A549 (cell line): ENCODE measurements around the gene MYLK3. TPM values are rescaled to one million over a fixed set of nuclear protein-coding genes. Genes with fewer than 3 reads are reported as not detected.

Experiments
- ATAC-seq, 2 experiments: fragments of 200-7000 bp in 1 of 2; fragments of >200 bp in 1 of 2; cut with Nextera tagmentation in 1 of 2; cut with Tn5 transposase in 1 of 2; 3 replicates each; pipeline versions ENCODE4 v1.8.0 to v1.9.1; 2018 to 2020; ENCODE audit warnings: mild to moderate bottlenecking in 1 of 2, moderate library complexity in 1 of 2
- CTCF ChIA-PET: fragments of 300-600 bp; sonication (Branson Sonifier 250); formaldehyde crosslinking; extraction: SDS; loops from one replicate; lab custom pipeline; 2021; ENCODE audit warnings: antibody characterized with exemption, inconsistent platforms; lab: Yijun Ruan, JAX
- POLR2A ChIA-PET: fragments of 350-600 bp; formaldehyde crosslinking; extraction: SDS; loops from one replicate; lab custom pipeline; 2021; ENCODE audit warnings: antibody characterized with exemption, inconsistent platforms; lab: Yijun Ruan, JAX
- DNase-seq, 2 experiments: peaks; one replicate each; pipeline versions ENCODE4 v3.0.0 to v3.0.0-alpha.2; 2011 to 2016; ENCODE audit warnings: low read depth in 1 of 2, low spot score in 1 of 2
- FAIRE-seq: peaks from 2 replicates; lab custom pipeline; 2011; peaks lifted over from hg19 to GRCh38; lab: Jason Lieb, UNC
- H3K27ac ChIP-seq, 2 experiments: fragments of >200 bp; sonication (Bioruptor Twin); formaldehyde crosslinking; 3 replicates each; pipeline ENCODE4 v1.5.1; 2016 to 2017
- H3K4me1 ChIP-seq: fragments of >200 bp; sonication (Bioruptor Twin); formaldehyde crosslinking; 3 replicates; pipeline ENCODE4 v1.6.1; 2016
- H3K4me2 ChIP-seq: fragments of >200 bp; sonication (Bioruptor Twin); formaldehyde crosslinking; 3 replicates; pipeline ENCODE4 v1.6.1; 2016
- H3K4me3 ChIP-seq: fragments of >200 bp; sonication (Bioruptor Twin); formaldehyde crosslinking; 3 replicates; pipeline ENCODE4 v1.5.1; 2016
- H3K9me3 ChIP-seq: fragments of >200 bp; sonication (Bioruptor Twin); formaldehyde crosslinking; 3 replicates; pipeline ENCODE4 v1.6.1; 2016
- CBX8 ChIP-seq: fragments of 200-600 bp; sonication (generic); IDR thresholded peaks from 2 replicates; pipeline ENCODE4 v1.6.1; 2016
- CHD4 ChIP-seq: fragments of 200-600 bp; sonication (generic); IDR thresholded peaks from 2 replicates; pipeline ENCODE4 v1.6.1; 2016; ENCODE audit warnings: antibody characterized with exemption, mild to moderate bottlenecking, borderline replicate concordance
- E2F6 ChIP-seq: IDR thresholded peaks from 2 replicates; pipeline ENCODE4 v1.6.1; 2012; ENCODE audit warnings: low read depth, borderline replicate concordance
- EP300 ChIP-seq, 2 experiments: fragments of >200 bp; sonication (Bioruptor Twin); formaldehyde crosslinking; IDR thresholded peaks; 2 replicates in 1 of 2; 3 replicates in 1 of 2; pipeline ENCODE4 v1.6.1; 2016 to 2017
- ESRRA ChIP-seq: fragments of 150-350 bp; IDR thresholded peaks from 2 replicates; pipeline ENCODE4 v1.6.1; 2014; ENCODE audit warnings: mild to moderate bottlenecking, low read length, borderline replicate concordance
- FOSB ChIP-seq: fragments of 250-450 bp; sonication (Bioruptor Pico); IDR thresholded peaks from 2 replicates; pipeline ENCODE4 v1.5.0; 2020; ENCODE audit warnings: mild to moderate bottlenecking, moderate library complexity
- FOXS1 ChIP-seq: fragments of 250-450 bp; sonication (Bioruptor Pico); IDR thresholded peaks from 2 replicates; pipeline ENCODE4 v1.5.0; 2020; ENCODE audit warnings: mild to moderate bottlenecking, moderate library complexity
- GATA3 ChIP-seq: IDR thresholded peaks from 2 replicates; pipeline ENCODE4 v1.6.1; 2012; ENCODE audit warnings: borderline replicate concordance
- HES2 ChIP-seq: fragments of >200 bp; sonication (Bioruptor Twin); formaldehyde crosslinking; IDR thresholded peaks from 2 replicates; pipeline ENCODE4 v1.6.1; 2016
- HEYL ChIP-seq: fragments of 250-450 bp; sonication (Bioruptor Pico); IDR thresholded peaks from 2 replicates; pipeline ENCODE4 v1.8.0; 2021; ENCODE audit warnings: mild to moderate bottlenecking, moderate library complexity
- HOXB5 ChIP-seq: fragments of 250-450 bp; sonication (Bioruptor Pico); IDR thresholded peaks from 2 replicates; pipeline ENCODE4 v1.5.0; 2020; ENCODE audit warnings: mild to moderate bottlenecking, moderate library complexity
- JUN ChIP-seq, 2 experiments: fragments of >200 bp; sonication (Bioruptor Twin); formaldehyde crosslinking; IDR thresholded peaks; 2 replicates in 1 of 2; 3 replicates in 1 of 2; pipeline ENCODE4 v1.6.1; 2016 to 2017
- KDM5A ChIP-seq: fragments of 200-600 bp; sonication (generic); IDR thresholded peaks from 2 replicates; pipeline ENCODE4 v1.6.1; 2016; ENCODE audit warnings: antibody characterized with exemption, mild to moderate bottlenecking
- MAFK ChIP-seq: fragments of 450-650 bp; IDR thresholded peaks from 2 replicates; pipeline ENCODE4 v1.6.1; 2014; ENCODE audit not compliant: partially characterized antibody
- MAX ChIP-seq: IDR thresholded peaks from 2 replicates; pipeline ENCODE4 v1.6.1; 2012
- MYC ChIP-seq: IDR thresholded peaks from 2 replicates; pipeline ENCODE4 v1.6.1; 2012; ENCODE audit warnings: mild to moderate bottlenecking, inconsistent platforms, low read length, improper control_type of control experiment, borderline replicate concordance
- NPAS2 ChIP-seq: fragments of 250-450 bp; sonication (Bioruptor Pico); IDR thresholded peaks from 2 replicates; pipeline ENCODE4 v1.8.0; 2022; ENCODE audit warnings: mild to moderate bottlenecking, moderate library complexity, borderline replicate concordance
- NR3C1 ChIP-seq: fragments of >200 bp; sonication (Bioruptor Twin); formaldehyde crosslinking; IDR thresholded peaks from 3 replicates; pipeline ENCODE4 v1.6.1; 2017
- PHF8 ChIP-seq: fragments of 200-600 bp; sonication (generic); IDR thresholded peaks from 2 replicates; pipeline ENCODE4 v1.6.1; 2016; ENCODE audit warnings: low read depth, mild to moderate bottlenecking, antibody characterized with exemption, moderate library complexity, borderline replicate concordance
- POLR2A ChIP-seq: IDR thresholded peaks from 2 replicates; pipeline ENCODE4 v1.6.1; 2012; ENCODE audit warnings: mild to moderate bottlenecking, low read length
- RFX5 ChIP-seq: fragments of 450-650 bp; IDR thresholded peaks from 2 replicates; pipeline ENCODE4 v1.7.1; 2014; ENCODE audit warnings: antibody characterized with exemption, mild to moderate bottlenecking, moderate library complexity
- RNF2 ChIP-seq: fragments of 200-600 bp; sonication (generic); IDR thresholded peaks from 2 replicates; pipeline ENCODE4 v1.6.1; 2016; ENCODE audit warnings: low read depth, mild to moderate bottlenecking, antibody characterized with exemption, moderate library complexity, borderline replicate concordance
- SMC3 ChIP-seq: fragments of >200 bp; sonication (Bioruptor Twin); formaldehyde crosslinking; IDR thresholded peaks from 3 replicates; pipeline ENCODE4 v1.6.1; 2018; ENCODE audit warnings: inconsistent platforms
- TFCP2L1 ChIP-seq: fragments of 250-450 bp; sonication (Bioruptor Pico); IDR thresholded peaks from 2 replicates; pipeline ENCODE4 v1.5.0; 2021; ENCODE audit warnings: mild to moderate bottlenecking
- USF2 ChIP-seq: fragments of 450-650 bp; IDR thresholded peaks from 2 replicates; pipeline ENCODE4 v1.6.1; 2014; ENCODE audit warnings: antibody characterized with exemption
- ZC3H11A ChIP-seq: fragments of 450-650 bp; IDR thresholded peaks from 2 replicates; pipeline ENCODE4 v1.6.1; 2014; ENCODE audit warnings: antibody characterized with exemption, mild to moderate bottlenecking
- ZFP36 ChIP-seq: fragments of 450-650 bp; IDR thresholded peaks from 2 replicates; pipeline ENCODE4 v1.6.1; 2014; ENCODE audit warnings: borderline replicate concordance; ENCODE audit not compliant: partially characterized antibody
- ZNF302 ChIP-seq: fragments of 250-450 bp; sonication (Bioruptor Pico); IDR thresholded peaks from 2 replicates; pipeline ENCODE4 v1.9.0; 2021; ENCODE audit warnings: inconsistent platforms, mild to moderate bottlenecking, moderate library complexity
- ZSCAN20 ChIP-seq: fragments of 250-450 bp; sonication (Bioruptor Pico); IDR thresholded peaks from 2 replicates; pipeline ENCODE4 v1.8.0; 2022; ENCODE audit warnings: mild to moderate bottlenecking, moderate library complexity
- WGBS: methylation state at CpG from one replicate; pipeline ENCODE4 v1.1.6; 2017; ENCODE audit errors: missing lambda C conversion rate; 5-methylcytosine and 5-hydroxymethylcytosine counted together
- polyA plus RNA-seq, 4 experiments: library from polyadenylated mRNA; depleted of rRNA in 3 of 4; stranded (reverse); fragments of >200 nt; fragmentation: RNase III in 1 of 4; extraction: RNeasy Plus Mini Kit Qiagen cat#74134 plus additional on column Dnase treatment in 1 of 4; gene quantifications; 2 replicates in 3 of 4; 3 replicates in 1 of 4; pipeline ENCODE4 v1.2.3, GENCODE V29; 2011 to 2017

The MYLK3 gene
- polyA plus RNA-seq, 2 of the 4 experiments (the other 2 are of a cell fraction): 0.05 to 0.16 TPM

GRCh38 chr16:46719528-46719927 is 28.6 kb downstream of the MYLK3 start (continued):
- TF ChIP-seq HES2 (no peak), CBX8 (no peak), ZNF302 (CRISPR knock-in tag) (no peak), FOSB (CRISPR knock-in tag) (no peak), ZC3H11A (no peak)

- DNase-seq (no peak), ATAC-seq (no peak; a peak in 1 of 6 replicates), FAIRE-seq (no peak)
- no peak overlapping the region for H3K4me3 ChIP-seq
- no peak overlapping the region for H3K4me2 ChIP-seq
- POLR2A ChIA-PET: no interaction called here
- no peak for TF ChIP-seq ZFP36
- TF ChIP-seq MAX: no peak
- TF ChIP-seq JUN (IDR thresholded peaks at IDR 0.05): no peak
- TF ChIP-seq CHD4: no peak
- no peak for TF ChIP-seq USF2
- no peak for TF ChIP-seq EP300 (IDR thresholded peaks at IDR 0.05)
- no peak for TF ChIP-seq ZSCAN20 (CRISPR knock-in tag)
- TF ChIP-seq HEYL (CRISPR knock-in tag): no peak
- H3K27ac ChIP-seq: no peak overlapping the region
- H3K9me3 ChIP-seq: no peaks in the 10 kb centered on the region
- WGBS: 77% methylated on average over 8 of the region's 8 CpGs
- CTCF ChIA-PET: no interaction called here
- no peaks in the 10 kb centered on the region for H3K4me1 ChIP-seq
These were observed 29.9 kb downstream of the MYLK3 start for GRCh38 chr16:46718214-46718613.

GRCh38 chr16:46717692-46718091 is 30.5 kb downstream of the MYLK3 start:
- H3K9me3 ChIP-seq: no peaks in the 10 kb centered on the region
- TF ChIP-seq ZFP36 (no peak), ESRRA (no peak), PHF8 (no peak), MYC (no peak), HOXB5 (CRISPR knock-in tag) (no peak), RNF2 (no peak), KDM5A (no peak), FOXS1 (CRISPR knock-in tag) (no peak), MAFK (no peak), E2F6 (no peak), TFCP2L1 (no peak), POLR2A (no peak), SMC3 (no peak), RFX5 (no peak), ZC3H11A (no peak), NR3C1 (no peak), GATA3 (no peak), NPAS2 (CRISPR knock-in tag) (no peak)
- TF ChIP-seq, all 56 proteins: peak for 0
- H3K4me3 ChIP-seq: no peak overlapping the region
- DNase-seq: no peak
- no peaks in the 10 kb centered on the region for H3K4me1 ChIP-seq
- WGBS: 19% methylated on average over 2 of the region's 2 CpGs
- no peak overlapping the region for H3K27ac ChIP-seq
- FAIRE-seq: no peak
- H3K4me2 ChIP-seq: no peak overlapping the region
- POLR2A ChIA-PET: no interaction called here
- no peak for ATAC-seq
- CTCF ChIA-PET: no interaction called here
